Muscle layer of duodenum (tissue), 2 donors: ENCODE results near the gene UMAD1.

Experiments used
- H3K27ac ChIP-seq: one replicate; pipeline ENCODE4 v1.7.0; 2013; ENCODE audit warnings: mild to moderate bottlenecking, low read length
- H3K27me3 ChIP-seq: one replicate; pipeline ENCODE4 v1.7.0; 2013; ENCODE audit warnings: low read depth, mild to moderate bottlenecking, control low read depth, low read length
- H3K36me3 ChIP-seq, 2 donors: one replicate each; pipeline ENCODE4 v1.7.0; 2013; ENCODE audit warnings: low read length in 2 of 2, control low read depth in 1 of 2, mild to moderate bottlenecking in 1 of 2; ENCODE audit not compliant: insufficient read depth in 2 of 2, control insufficient read depth in 1 of 2
- H3K4me1 ChIP-seq, 2 donors: one replicate each; pipeline ENCODE4 v1.7.0; 2013; ENCODE audit warnings: low read length in 2 of 2, mild to moderate bottlenecking in 2 of 2, control low read depth in 1 of 2, moderate library complexity in 1 of 2; ENCODE audit not compliant: insufficient read depth in 2 of 2, control insufficient read depth in 1 of 2
- H3K4me3 ChIP-seq, 2 donors: one replicate each; pipeline ENCODE4 v1.7.0; 2013; ENCODE audit warnings: low read length in 2 of 2, low read depth in 1 of 2, mild to moderate bottlenecking in 1 of 2
- H3K9me3 ChIP-seq, 2 donors: one replicate each; pipeline ENCODE4 v1.7.0; 2013; ENCODE audit warnings: low read length in 2 of 2, control low read depth in 1 of 2, mild to moderate bottlenecking in 1 of 2; ENCODE audit not compliant: control insufficient read depth in 1 of 2
- donor health status: healthy.

The UMAD1 gene

GRCh38 chr7:7640221-7641128 is at the start of gene UMAD1:
TSS of gene UMAD1 (plus strand) at chr7:7640752. CDS start at chr7:7673372, 32,620 bp downstream.
- peaks cover 4 to 5% of the 10 kb centered on the region in 2 donors for H3K36me3 ChIP-seq
- peak within 1 kb of the TSS; percentile 87 for H3K27ac ChIP-seq
- H3K4me3 ChIP-seq = peak within 1 kb of the TSS; percentile 92 to 93
- H3K4me1 ChIP-seq = peaks cover 7 to 14% of the 10 kb centered on the region in 2 donors
- no peaks in the 10 kb centered on the region for H3K9me3 ChIP-seq
- H3K27me3 ChIP-seq = no peaks in the 10 kb centered on the region

GRCh38 chr7:7595451-7595850 is 45.1 kb upstream of the UMAD1 start:
- no peak overlapping the region for H3K27ac ChIP-seq
- H3K9me3 ChIP-seq = no peaks in the 10 kb centered on the region
- H3K4me3 ChIP-seq = no peak overlapping the region
- peaks cover 17 to 21% of the 10 kb centered on the region in 2 donors for H3K36me3 ChIP-seq
- no peaks in the 10 kb centered on the region for H3K4me1 ChIP-seq
- H3K27me3 ChIP-seq = no peaks in the 10 kb centered on the region

- Histone ChIP-seq H3K4me3 (no peak overlapping the region), H3K36me3 (peaks cover 17 to 21% of the 10 kb centered on the region in 2 donors), H3K27me3 (no peaks in the 10 kb centered on the region), H3K4me1 (no peaks in the 10 kb centered on the region), H3K9me3 (no peaks in the 10 kb centered on the region), H3K27ac (no peak overlapping the region)
Observed at GRCh38 chr7:7596176-7596575, 44.4 kb upstream of the UMAD1 start.

GRCh38 chr7:7607010-7607409 is 33.5 kb upstream of the UMAD1 start:
- Histone ChIP-seq H3K27ac (no peak overlapping the region), H3K36me3 (peaks cover 8 to 20% of the 10 kb centered on the region in 2 donors), H3K9me3 (no peaks in the 10 kb centered on the region), H3K4me1 (no peaks in the 10 kb centered on the region), H3K4me3 (no peak overlapping the region), H3K27me3 (no peaks in the 10 kb centered on the region)

- Histone ChIP-seq H3K4me3 (no peak overlapping the region), H3K9me3 (no peaks in the 10 kb centered on the region), H3K4me1 (no peaks in the 10 kb centered on the region), H3K27me3 (no peaks in the 10 kb centered on the region), H3K27ac (no peak overlapping the region), H3K36me3 (peaks cover 8 to 20% of the 10 kb centered on the region in 2 donors)
Observed at GRCh38 chr7:7609330-7609729, 31.2 kb upstream of the UMAD1 start.

- Histone ChIP-seq H3K27ac (no peak overlapping the region), H3K36me3 (peaks cover 4 to 15% of the 10 kb centered on the region in 2 donors), H3K9me3 (no peaks in the 10 kb centered on the region), H3K4me1 (no peaks in the 10 kb centered on the region), H3K27me3 (no peaks in the 10 kb centered on the region), H3K4me3 (no peak overlapping the region)
Observed at GRCh38 chr7:7612519-7612918, 28.0 kb upstream of the UMAD1 start.

- H3K4me1 ChIP-seq = no peaks in the 10 kb centered on the region
- H3K9me3 ChIP-seq = no peaks in the 10 kb centered on the region
- H3K27ac ChIP-seq = no peak overlapping the region
- no peak overlapping the region for H3K4me3 ChIP-seq
- H3K27me3 ChIP-seq = no peaks in the 10 kb centered on the region
- peaks cover 0 to 9% of the 10 kb centered on the region in 2 donors for H3K36me3 ChIP-seq
Observed at GRCh38 chr7:7613210-7613609, 27.3 kb upstream of the UMAD1 start.

- no peak overlapping the region for H3K27ac ChIP-seq
- H3K4me3 ChIP-seq = no peak overlapping the region
- no peaks in the 10 kb centered on the region for H3K4me1 ChIP-seq
- H3K9me3 ChIP-seq = no peaks in the 10 kb centered on the region
- no peaks in the 10 kb centered on the region for H3K27me3 ChIP-seq
- peaks cover 0 to 1% of the 10 kb centered on the region in 2 donors for H3K36me3 ChIP-seq
Observed at GRCh38 chr7:7614018-7614741, 26.4 kb upstream of the UMAD1 start.

GRCh38 chr7:7617550-7617949 is 23.0 kb upstream of the UMAD1 start:
- Histone ChIP-seq H3K27ac (no peak overlapping the region), H3K4me3 (no peak overlapping the region), H3K36me3 (no peaks in the 10 kb centered on the region), H3K4me1 (no peaks in the 10 kb centered on the region), H3K27me3 (no peaks in the 10 kb centered on the region), H3K9me3 (no peaks in the 10 kb centered on the region)

- H3K27me3 ChIP-seq = no peaks in the 10 kb centered on the region
- no peak overlapping the region for H3K4me3 ChIP-seq
- no peak overlapping the region for H3K27ac ChIP-seq
- H3K36me3 ChIP-seq = no peaks in the 10 kb centered on the region
- H3K4me1 ChIP-seq = no peaks in the 10 kb centered on the region
- no peaks in the 10 kb centered on the region for H3K9me3 ChIP-seq
Observed at GRCh38 chr7:7618410-7618809, 22.1 kb upstream of the UMAD1 start.

- no peaks in the 10 kb centered on the region for H3K4me1 ChIP-seq
- no peak overlapping the region for H3K4me3 ChIP-seq
- no peak overlapping the region for H3K27ac ChIP-seq
- H3K9me3 ChIP-seq = no peaks in the 10 kb centered on the region
- H3K36me3 ChIP-seq = no peaks in the 10 kb centered on the region
- H3K27me3 ChIP-seq = no peaks in the 10 kb centered on the region
Observed at GRCh38 chr7:7620236-7620635, 20.3 kb upstream of the UMAD1 start.
